ENCODE measurements around the gene SPATA9. TPM values are rescaled to one million over a fixed set of nuclear protein-coding genes. Genes with fewer than 3 reads are reported as not detected.
"Not testable (repeated sequence)": the region's sequence is repeated elsewhere in the genome, so short reads cannot be mapped to it uniquely, and the experiment has no call there.

The SPATA9 gene
- total RNA-seq, 1 experiment from 2014 or later, result 0.15 TPM

DNA sequence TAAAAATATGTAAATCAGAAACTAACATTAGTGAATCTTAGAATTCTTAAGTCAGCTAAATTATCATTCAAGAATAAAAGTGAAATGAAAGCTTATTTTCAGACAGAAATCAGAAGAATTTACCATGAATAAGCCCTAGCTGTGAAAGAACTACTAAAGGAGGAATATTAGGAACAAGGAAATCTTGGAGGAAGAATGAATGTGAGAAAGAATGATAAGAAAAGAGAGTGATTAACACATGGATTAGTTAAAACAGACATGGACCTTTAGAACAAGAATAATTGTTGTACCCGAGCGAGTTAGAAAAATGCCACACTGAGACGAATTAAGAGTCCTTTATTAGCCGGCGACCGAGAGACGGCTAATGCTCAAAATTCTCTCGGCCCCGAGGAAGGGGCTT is 24.3 kb upstream of the SPATA9 start:
- Histone ChIP-seq H3K4me1 (ENCODE audit: control insufficient read depth, insufficient read depth, low read length) (peaks cover under 1% of the 10 kb centered on the region; the same call in 1 of the 2 replicates), H3K36me3 (ENCODE audit: control insufficient read depth, insufficient read depth, low read length) (no peaks in the 10 kb centered on the region), H3K4me3 (ENCODE audit: low read depth in 2 of 2, low read length in 2 of 2) (no peak overlapping the region), H3K9me3 (ENCODE audit: control insufficient read depth, insufficient read depth, low read depth, low read length) (no peaks in the 10 kb centered on the region; the same call in 1 of the 2 replicates), H3K27me3 (ENCODE audit: control insufficient read depth, insufficient read depth, low read length) (no peaks in the 10 kb centered on the region), H3K27ac (ENCODE audit: low read length) (no peak overlapping the region)
- ATAC-seq (no peak), DNase-seq (ENCODE audit: low read depth, low spot score) (no peak)
- intact Hi-C loops (cut with micrococcal nuclease; ENCODE audit: unreplicated experiment), result no loop called here
- in situ Hi-C loops (cut with HindIII; ENCODE audit: low pct_unique_long_range_greater_than_20kb, low sequenced_read_pairs), result no loop called here
- POLR2A ChIA-PET, result no interaction called here
- BruUV-seq (replicated peaks), result no TSS peak
- TF ChIP-seq, protein P1, sequence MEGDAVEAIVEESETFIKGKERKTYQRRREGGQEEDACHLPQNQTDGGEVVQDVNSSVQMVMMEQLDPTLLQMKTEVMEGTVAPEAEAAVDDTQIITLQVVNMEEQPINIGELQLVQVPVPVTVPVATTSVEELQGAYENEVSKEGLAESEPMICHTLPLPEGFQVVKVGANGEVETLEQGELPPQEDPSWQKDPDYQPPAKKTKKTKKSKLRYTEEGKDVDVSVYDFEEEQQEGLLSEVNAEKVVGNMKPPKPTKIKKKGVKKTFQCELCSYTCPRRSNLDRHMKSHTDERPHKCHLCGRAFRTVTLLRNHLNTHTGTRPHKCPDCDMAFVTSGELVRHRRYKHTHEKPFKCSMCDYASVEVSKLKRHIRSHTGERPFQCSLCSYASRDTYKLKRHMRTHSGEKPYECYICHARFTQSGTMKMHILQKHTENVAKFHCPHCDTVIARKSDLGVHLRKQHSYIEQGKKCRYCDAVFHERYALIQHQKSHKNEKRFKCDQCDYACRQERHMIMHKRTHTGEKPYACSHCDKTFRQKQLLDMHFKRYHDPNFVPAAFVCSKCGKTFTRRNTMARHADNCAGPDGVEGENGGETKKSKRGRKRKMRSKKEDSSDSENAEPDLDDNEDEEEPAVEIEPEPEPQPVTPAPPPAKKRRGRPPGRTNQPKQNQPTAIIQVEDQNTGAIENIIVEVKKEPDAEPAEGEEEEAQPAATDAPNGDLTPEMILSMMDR (IDR thresholded peaks at IDR 0.05), result no peak
- TF ChIP-seq POLR2AphosphoS5 (IDR thresholded peaks at IDR 0.05; ENCODE audit: low read depth, low read length), result no peak
- TF ChIP-seq SIN3A (IDR thresholded peaks at IDR 0.05; ENCODE audit: borderline replicate concordance, insufficient read depth, low read depth, low read length), result no peak
- TF ChIP-seq, protein P2, sequence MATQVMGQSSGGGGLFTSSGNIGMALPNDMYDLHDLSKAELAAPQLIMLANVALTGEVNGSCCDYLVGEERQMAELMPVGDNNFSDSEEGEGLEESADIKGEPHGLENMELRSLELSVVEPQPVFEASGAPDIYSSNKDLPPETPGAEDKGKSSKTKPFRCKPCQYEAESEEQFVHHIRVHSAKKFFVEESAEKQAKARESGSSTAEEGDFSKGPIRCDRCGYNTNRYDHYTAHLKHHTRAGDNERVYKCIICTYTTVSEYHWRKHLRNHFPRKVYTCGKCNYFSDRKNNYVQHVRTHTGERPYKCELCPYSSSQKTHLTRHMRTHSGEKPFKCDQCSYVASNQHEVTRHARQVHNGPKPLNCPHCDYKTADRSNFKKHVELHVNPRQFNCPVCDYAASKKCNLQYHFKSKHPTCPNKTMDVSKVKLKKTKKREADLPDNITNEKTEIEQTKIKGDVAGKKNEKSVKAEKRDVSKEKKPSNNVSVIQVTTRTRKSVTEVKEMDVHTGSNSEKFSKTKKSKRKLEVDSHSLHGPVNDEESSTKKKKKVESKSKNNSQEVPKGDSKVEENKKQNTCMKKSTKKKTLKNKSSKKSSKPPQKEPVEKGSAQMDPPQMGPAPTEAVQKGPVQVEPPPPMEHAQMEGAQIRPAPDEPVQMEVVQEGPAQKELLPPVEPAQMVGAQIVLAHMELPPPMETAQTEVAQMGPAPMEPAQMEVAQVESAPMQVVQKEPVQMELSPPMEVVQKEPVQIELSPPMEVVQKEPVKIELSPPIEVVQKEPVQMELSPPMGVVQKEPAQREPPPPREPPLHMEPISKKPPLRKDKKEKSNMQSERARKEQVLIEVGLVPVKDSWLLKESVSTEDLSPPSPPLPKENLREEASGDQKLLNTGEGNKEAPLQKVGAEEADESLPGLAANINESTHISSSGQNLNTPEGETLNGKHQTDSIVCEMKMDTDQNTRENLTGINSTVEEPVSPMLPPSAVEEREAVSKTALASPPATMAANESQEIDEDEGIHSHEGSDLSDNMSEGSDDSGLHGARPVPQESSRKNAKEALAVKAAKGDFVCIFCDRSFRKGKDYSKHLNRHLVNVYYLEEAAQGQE (IDR thresholded peaks at IDR 0.05; ENCODE audit: insufficient read depth in 1 of 2, low read depth in 2 of 2, low read length in 1 of 2), result no peak
- no peak for TF ChIP-seq TCF7L2 (IDR thresholded peaks at IDR 0.05; ENCODE audit: low read depth, low read length)
- CTCF ChIA-PET, result no interaction called here

DNA sequence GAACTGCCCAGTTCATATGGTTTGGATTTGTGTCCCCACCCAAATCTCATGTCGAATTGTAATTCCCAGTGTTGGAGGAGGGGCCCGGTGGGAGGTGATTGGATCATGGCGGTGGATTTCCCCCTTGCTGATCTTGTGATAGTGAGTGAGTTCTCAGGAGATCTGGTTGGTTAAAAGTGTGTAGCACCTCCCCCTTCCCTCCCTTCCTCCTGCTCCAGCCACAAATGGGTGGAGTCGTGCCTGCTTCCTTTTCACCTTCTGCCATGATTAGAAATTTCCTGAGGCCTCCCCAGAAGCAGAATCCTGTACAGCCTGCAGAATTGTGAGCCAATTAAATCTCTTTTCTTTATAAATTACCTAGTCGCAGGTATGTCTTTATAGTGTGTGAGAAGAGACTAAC is 23.4 kb upstream of the SPATA9 start:
- BruUV-seq (replicated peaks); intact Hi-C loops (cut with micrococcal nuclease; ENCODE audit: unreplicated experiment); H3K27ac ChIP-seq (ENCODE audit: low read length); POLR2A ChIA-PET; DNase-seq (ENCODE audit: low read depth, low spot score); H3K36me3 ChIP-seq (ENCODE audit: control insufficient read depth, insufficient read depth, low read length); H3K4me3 ChIP-seq (ENCODE audit: low read depth in 2 of 2, low read length in 2 of 2); ATAC-seq; H3K27me3 ChIP-seq (ENCODE audit: control insufficient read depth, insufficient read depth, low read length); H3K9me3 ChIP-seq (ENCODE audit: control insufficient read depth, insufficient read depth, low read depth, low read length); H3K4me1 ChIP-seq (ENCODE audit: control insufficient read depth, insufficient read depth, low read length); in situ Hi-C loops (cut with HindIII; ENCODE audit: low pct_unique_long_range_greater_than_20kb, low sequenced_read_pairs); CTCF ChIA-PET: not testable (repeated sequence)

DNA sequence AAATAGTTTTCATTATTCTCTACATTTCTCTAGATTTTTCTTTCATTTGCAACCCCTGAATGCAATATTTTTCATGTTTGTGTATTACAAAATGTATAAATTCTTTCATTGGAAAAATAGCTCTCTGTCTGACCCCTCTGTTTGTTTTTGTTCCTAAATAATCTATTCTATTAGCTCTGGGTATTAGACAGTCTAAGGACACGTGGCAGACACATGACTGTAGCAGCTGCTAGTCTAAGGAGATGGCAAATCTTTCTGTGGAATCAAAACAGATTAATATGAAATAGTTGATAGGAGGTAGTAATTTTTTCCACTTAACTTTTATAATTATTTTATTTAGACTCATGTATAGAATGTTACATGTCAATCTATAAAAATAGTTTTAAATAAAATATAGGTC is 21.4 kb upstream of the SPATA9 start:
- Histone ChIP-seq H3K4me3 (ENCODE audit: low read depth in 2 of 2, low read length in 2 of 2) (no peak overlapping the region), H3K27me3 (ENCODE audit: control insufficient read depth, insufficient read depth, low read length) (no peaks in the 10 kb centered on the region), H3K36me3 (ENCODE audit: control insufficient read depth, insufficient read depth, low read length) (no peaks in the 10 kb centered on the region), H3K9me3 (ENCODE audit: control insufficient read depth, insufficient read depth, low read depth, low read length) (no peaks in the 10 kb centered on the region), H3K4me1 (ENCODE audit: control insufficient read depth, insufficient read depth, low read length) (no peaks in the 10 kb centered on the region; the same call in 1 of the 2 replicates), H3K27ac (ENCODE audit: low read length) (no peak overlapping the region)
- POLR2A ChIA-PET, result no interaction called here
- no peak for DNase-seq (ENCODE audit: low read depth, low spot score)
- in situ Hi-C loops (cut with HindIII; ENCODE audit: low pct_unique_long_range_greater_than_20kb, low sequenced_read_pairs), result no loop called here
- CTCF ChIA-PET, result no interaction called here
- ATAC-seq, result no peak
- TF ChIP-seq SIN3A (IDR thresholded peaks at IDR 0.05; ENCODE audit: borderline replicate concordance, insufficient read depth, low read depth, low read length) (no peak), POLR2AphosphoS5 (IDR thresholded peaks at IDR 0.05; ENCODE audit: low read depth, low read length) (no peak), TCF7L2 (IDR thresholded peaks at IDR 0.05; ENCODE audit: low read depth, low read length) (no peak)
- TF ChIP-seq, protein P2 (IDR thresholded peaks at IDR 0.05; ENCODE audit: insufficient read depth in 1 of 2, low read depth in 2 of 2, low read length in 1 of 2), result no peak
- TF ChIP-seq, protein P1 (IDR thresholded peaks at IDR 0.05), result no peak
- no TSS peak for BruUV-seq (replicated peaks)
- intact Hi-C loops (cut with micrococcal nuclease; ENCODE audit: unreplicated experiment), result no loop called here
